NCI-H446 treated with DMSO at 0.1 percent for 48 hours (cell line): Measurements from ENCODE around the gene NAIP.
"Not testable (repeated sequence)": the region's sequence is repeated elsewhere in the genome, so short reads cannot be mapped to it uniquely, and the experiment has no call there.

Source experiments
- DNase-seq: peaks from one replicate; lab custom pipeline; 2025; lab: John Stamatoyannopoulos, UW

The NAIP gene

GRCh38 chr5:71025289-71025953 is at the start of gene NAIP:
NAIP (minus strand) TSS chr5:71025339; CDS start chr5:71012915, 12,424 bp downstream.
- not testable (repeated sequence) for DNase-seq

- DNase-seq, result not testable (repeated sequence)
These were observed 42.3 kb upstream of the NAIP start, which contains the start of gene GTF2H2 for GRCh38 chr5:71067262-71067928. GTF2H2 (minus strand) TSS chr5:71067676; CDS start chr5:71062763, 4,913 bp downstream.

- not testable (repeated sequence) for DNase-seq
These were observed 36.2 kb upstream of the NAIP start for GRCh38 chr5:71061322-71061721.

GRCh38 chr5:71059426-71059825 is 34.3 kb upstream of the NAIP start:
- DNase-seq, result not testable (repeated sequence)

GRCh38 chr5:71044808-71045207 is 19.7 kb upstream of the NAIP start:
- DNase-seq, result not testable (repeated sequence)

- DNase-seq, result not testable (repeated sequence)
These were observed 19.0 kb upstream of the NAIP start for GRCh38 chr5:71044128-71044527.

GRCh38 chr5:71031046-71031776 is 6.1 kb upstream of the NAIP start:
- DNase-seq, result not testable (repeated sequence)

GRCh38 chr5:71020643-71021042 is 4.5 kb downstream of the NAIP start:
- not testable (repeated sequence) for DNase-seq

GRCh38 chr5:71018376-71019005 is 6.6 kb downstream of the NAIP start:
- DNase-seq, result not testable (repeated sequence)

GRCh38 chr5:71014176-71014575 is 11.0 kb downstream of the NAIP start:
- DNase-seq, result no peak

GRCh38 chr5:71013575-71013974 is 11.6 kb downstream of the NAIP start:
- DNase-seq, result no peak

GRCh38 chr5:71011194-71011792 is 13.8 kb downstream of the NAIP start:
- DNase-seq, result no peak

- not testable (repeated sequence) for DNase-seq
These were observed 18.2 kb downstream of the NAIP start for GRCh38 chr5:71006983-71007382.

- not testable (repeated sequence) for DNase-seq
These were observed 40.3 kb downstream of the NAIP start for GRCh38 chr5:70984882-70985281.

- DNase-seq, result not testable (repeated sequence)
These were observed 57.9 kb downstream of the NAIP start for GRCh38 chr5:70967220-70967619.

- not testable (repeated sequence) for DNase-seq
These were observed 60.6 kb downstream of the NAIP start for GRCh38 chr5:70964531-70964930.

- not testable (repeated sequence) for DNase-seq
These were observed 72.1 kb downstream of the NAIP start for GRCh38 chr5:70953068-70953467.

- not testable (repeated sequence) for DNase-seq
These were observed 92.6 kb downstream of the NAIP start for GRCh38 chr5:70932560-70932959.

- DNase-seq, result not testable (repeated sequence)
These were observed 93.3 kb downstream of the NAIP start for GRCh38 chr5:70931709-70932368.

- DNase-seq, result not testable (repeated sequence)
These were observed 100.0 kb downstream of the NAIP start for GRCh38 chr5:70925211-70925562.
